HG02840 (cell line): ENCODE data around the gene APOL2.
"Not testable (repeated sequence)": the region's sequence is repeated elsewhere in the genome, so short reads cannot be mapped to it uniquely, and the experiment has no call there.

Experiments used
- ATAC-seq: cut with Tn5 transposase; IDR thresholded peaks from one replicate; pipeline ENCODE4 v1.9.1; 2021; ENCODE audit warnings: mild to moderate bottlenecking, moderate library complexity, moderate number of reproducible peaks; ENCODE audit not compliant: unreplicated experiment, low FRiP score

APOL2 gene

GRCh38 chr22:36224245-36224644 is 15.1 kb downstream of the APOL2 start:
- no peak for ATAC-seq

- ATAC-seq: no peak
These were observed 15.8 kb downstream of the APOL2 start for GRCh38 chr22:36223504-36223903.

- no peak for ATAC-seq
These were observed 16.4 kb downstream of the APOL2 start for GRCh38 chr22:36222887-36223450.

- ATAC-seq: no peak
These were observed 17.3 kb downstream of the APOL2 start for GRCh38 chr22:36221799-36222751.

GRCh38 chr22:36220451-36220921 is 18.8 kb downstream of the APOL2 start:
- no peak for ATAC-seq

- no peak for ATAC-seq
These were observed 20.6 kb downstream of the APOL2 start for GRCh38 chr22:36218648-36219193.

- ATAC-seq: no peak
These were observed 23.3 kb downstream of the APOL2 start for GRCh38 chr22:36215981-36216380.

- no peak for ATAC-seq
These were observed 25.7 kb downstream of the APOL2 start for GRCh38 chr22:36213586-36213985.

- no peak for ATAC-seq
These were observed 26.4 kb downstream of the APOL2 start for GRCh38 chr22:36212901-36213300.

- no peak for ATAC-seq
These were observed 28.0 kb downstream of the APOL2 start for GRCh38 chr22:36211237-36211861.

- no peak for ATAC-seq
These were observed 29.1 kb downstream of the APOL2 start for GRCh38 chr22:36210224-36210623.

- ATAC-seq: not testable (repeated sequence)
These were observed 29.8 kb downstream of the APOL2 start for GRCh38 chr22:36209488-36209908.

- ATAC-seq: no peak
These were observed 30.4 kb downstream of the APOL2 start for GRCh38 chr22:36208914-36209313.

GRCh38 chr22:36208162-36208765 is 31.1 kb downstream of the APOL2 start:
- no peak for ATAC-seq

- ATAC-seq: no peak
These were observed 33.1 kb downstream of the APOL2 start for GRCh38 chr22:36206255-36206654.

- not testable (repeated sequence) for ATAC-seq
These were observed 33.8 kb downstream of the APOL2 start for GRCh38 chr22:36205573-36205972.

- no peak for ATAC-seq
These were observed 34.7 kb downstream of the APOL2 start for GRCh38 chr22:36204632-36205015.

- ATAC-seq: no peak
These were observed 35.2 kb downstream of the APOL2 start for GRCh38 chr22:36204001-36204631.

GRCh38 chr22:36203441-36203840 is 35.9 kb downstream of the APOL2 start:
- ATAC-seq: not testable (repeated sequence)

GRCh38 chr22:36202906-36203305 is 36.4 kb downstream of the APOL2 start:
- ATAC-seq: not testable (repeated sequence)
